Endodermal cell (in vitro differentiated cells): ENCODE data around the gene PLBD2. TPM values are rescaled to one million over a fixed set of nuclear protein-coding genes. Genes with fewer than 3 reads are reported as not detected.

Experiments used
- DNase-seq: peaks from one replicate; pipeline ENCODE4 v3.0.0-alpha.2; 2017
- H3K27ac ChIP-seq: 2 replicates; pipeline ENCODE4 v1.5.1; 2013; ENCODE audit warnings: mild to moderate bottlenecking, low read depth, low read length, moderate library complexity
- H3K27me3 ChIP-seq: 2 replicates; pipeline ENCODE4 v1.6.1; 2013; ENCODE audit warnings: mild to moderate bottlenecking, low read length, moderate library complexity; ENCODE audit not compliant: insufficient read depth, control insufficient read depth, poor library complexity, severe bottlenecking
- H3K36me3 ChIP-seq: 2 replicates; pipeline ENCODE4 v1.7.0; 2013; ENCODE audit warnings: mild to moderate bottlenecking, low read length, moderate library complexity; ENCODE audit not compliant: control insufficient read depth, insufficient read depth
- H3K4me1 ChIP-seq: one replicate; pipeline ENCODE4 v1.7.0; 2013; ENCODE audit warnings: low read length; ENCODE audit not compliant: control insufficient read depth, insufficient read depth
- H3K4me3 ChIP-seq: 2 replicates; pipeline ENCODE4 v1.5.1; 2013; ENCODE audit warnings: mild to moderate bottlenecking, low read length, moderate library complexity
- H3K9ac ChIP-seq: 2 replicates; pipeline ENCODE4 v1.6.1; 2013; ENCODE audit warnings: mild to moderate bottlenecking, low read length, moderate library complexity; ENCODE audit not compliant: poor library complexity, severe bottlenecking; ENCODE audit errors: extremely low read depth
- H3K9me3 ChIP-seq: 2 replicates; pipeline ENCODE4 v1.6.1; 2013; ENCODE audit warnings: mild to moderate bottlenecking, low read length, moderate library complexity; ENCODE audit not compliant: control insufficient read depth
- H3K27ac Mint-ChIP-seq: 2 replicates; pipeline ENCODE4 v1.8.0; 2020; ENCODE audit warnings: mixed read lengths
- H3K27me3 Mint-ChIP-seq: 2 replicates; pipeline ENCODE4 v1.8.0; 2021; ENCODE audit warnings: mild to moderate bottlenecking, mixed read lengths; ENCODE audit not compliant: insufficient read depth
- H3K36me3 Mint-ChIP-seq: 2 replicates; pipeline ENCODE4 v1.8.0; 2020; ENCODE audit warnings: low read depth, mixed read lengths
- H3K4me1 Mint-ChIP-seq: 2 replicates; pipeline ENCODE4 v1.8.0; 2020; ENCODE audit warnings: mixed read lengths
- H3K4me3 Mint-ChIP-seq: 2 replicates; pipeline ENCODE4 v1.8.0; 2020; ENCODE audit warnings: mild to moderate bottlenecking, moderate library complexity, mixed read lengths
- H3K9me3 Mint-ChIP-seq: 2 replicates; pipeline ENCODE4 v1.8.0; 2020; ENCODE audit warnings: mild to moderate bottlenecking, mixed read lengths
- CTCF ChIP-seq: fragments of 200-600 bp; sonication (generic); conservative IDR thresholded peaks from 2 replicates; pipeline ENCODE4 v1.5.0; 2021; ENCODE audit warnings: antibody characterized with exemption, mild to moderate bottlenecking
- WGBS, 2 experiments: methylation state at CpG; one replicate each; pipeline versions ENCODE4 v1.1.5 to v1.1.7; 2013; ENCODE audit warnings: missing lambda C conversion rate in 2 of 2, mixed read lengths in 1 of 2; ENCODE audit not compliant: insufficient coverage in 1 of 2, insufficient read length in 1 of 2; 5-methylcytosine and 5-hydroxymethylcytosine counted together
- total RNA-seq, 2 donors: library from RNA; stranded (reverse); fragmentation: NEBNext Ultra II Directional in 1 of 2; extraction: Animal tissue kit (Norgen Biotek cat#: 25700) in 1 of 2; gene quantifications; 2 replicates in 1 of 2; 3 replicates in 1 of 2; pipeline ENCODE4 v1.2.1, GENCODE V29; 2021

PLBD2 gene
- total RNA-seq, 2 donors from 2014 or later: 19.6 to 27.6 TPM

DNA sequence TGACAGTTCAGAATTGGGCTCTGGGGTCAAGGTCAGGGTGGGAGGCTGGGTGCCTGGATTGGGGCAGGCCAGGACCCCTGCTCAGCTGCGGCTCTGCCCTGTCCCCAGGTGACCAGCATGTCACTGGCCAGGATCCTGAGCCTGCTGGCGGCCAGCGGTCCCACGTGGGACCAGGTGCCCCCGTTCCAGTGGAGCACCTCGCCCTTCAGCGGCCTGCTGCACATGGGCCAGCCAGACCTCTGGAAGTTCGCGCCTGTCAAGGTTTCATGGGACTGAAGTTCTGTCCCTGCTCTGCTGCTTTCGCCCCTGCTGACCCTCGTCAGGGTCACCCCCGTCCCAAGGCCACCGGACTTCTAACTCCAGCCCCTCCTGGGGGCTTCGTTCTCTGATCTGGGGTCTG, 30.0 kb downstream of the PLBD2 start:
- no peak for DNase-seq
- WGBS, 2 experiments: 93 to 95% methylated on average over 13 to 14 of the region's 14 CpGs
- H3K9ac ChIP-seq: no peak overlapping the region
- Mint-ChIP-seq H3K27ac (no peak overlapping the region), H3K9me3 (no peaks in the 10 kb centered on the region), H3K4me3 (no peak overlapping the region), H3K4me1 (no peaks in the 10 kb centered on the region), H3K36me3 (peaks cover 34% of the 10 kb centered on the region), H3K27me3 (no peaks in the 10 kb centered on the region)
- H3K4me1 ChIP-seq: no peaks in the 10 kb centered on the region
- H3K27me3 ChIP-seq: no peaks in the 10 kb centered on the region
- H3K36me3 ChIP-seq: peaks cover 10% of the 10 kb centered on the region
- no peak for TF ChIP-seq CTCF
- no peak overlapping the region for H3K27ac ChIP-seq
- H3K9me3 ChIP-seq: no peaks in the 10 kb centered on the region
- no peak overlapping the region for H3K4me3 ChIP-seq

GRCh38 chr12:113390064-113391043, 32.0 kb downstream of the PLBD2 start:
- H3K36me3 ChIP-seq: peaks cover 3% of the 10 kb centered on the region
- no peaks in the 10 kb centered on the region for H3K4me1 ChIP-seq
- no peaks in the 10 kb centered on the region for H3K27me3 ChIP-seq
- H3K4me3 ChIP-seq: no peak overlapping the region
- H3K9ac ChIP-seq: no peak overlapping the region
- DNase-seq: no peak
- no peaks in the 10 kb centered on the region for H3K9me3 ChIP-seq
- H3K4me3 Mint-ChIP-seq: no peak overlapping the region
- no peaks in the 10 kb centered on the region for H3K9me3 Mint-ChIP-seq
- WGBS, 2 experiments: 88 to 91% methylated on average over 6 of the region's 6 CpGs
- no peak overlapping the region for H3K27ac ChIP-seq
- H3K36me3 Mint-ChIP-seq: peaks cover 23% of the 10 kb centered on the region
- H3K4me1 Mint-ChIP-seq: no peaks in the 10 kb centered on the region
- no peak overlapping the region for H3K27ac Mint-ChIP-seq
- TF ChIP-seq CTCF: no peak
- H3K27me3 Mint-ChIP-seq: peaks cover 6% of the 10 kb centered on the region

GRCh38 chr12:113391145-113391544, 32.8 kb downstream of the PLBD2 start:
- H3K4me1 Mint-ChIP-seq: no peaks in the 10 kb centered on the region
- no peaks in the 10 kb centered on the region for H3K9me3 Mint-ChIP-seq
- no peak overlapping the region for H3K27ac Mint-ChIP-seq
- no peak overlapping the region for H3K27ac ChIP-seq
- H3K4me3 Mint-ChIP-seq: no peak overlapping the region
- no peaks in the 10 kb centered on the region for H3K27me3 ChIP-seq
- no peak overlapping the region for H3K4me3 ChIP-seq
- peaks cover 17% of the 10 kb centered on the region for H3K36me3 Mint-ChIP-seq
- no peaks in the 10 kb centered on the region for H3K36me3 ChIP-seq
- no peak overlapping the region for H3K9ac ChIP-seq
- 89 to 100% methylated on average over 1 to 3 of the region's 3 CpGs for WGBS, 2 experiments
- TF ChIP-seq CTCF: no peak
- DNase-seq: no peak
- no peaks in the 10 kb centered on the region for H3K4me1 ChIP-seq
- no peaks in the 10 kb centered on the region for H3K9me3 ChIP-seq
- peaks cover 10% of the 10 kb centered on the region for H3K27me3 Mint-ChIP-seq
